GM18873 (cell line): ENCODE data around the gene SPCS2.
"Not testable (repeated sequence)": the region's sequence is repeated elsewhere in the genome, so short reads cannot be mapped to it uniquely, and the experiment has no call there.

ENCODE experiments used
- ATAC-seq: cut with Tn5 transposase; IDR thresholded peaks from one replicate; pipeline ENCODE4 v1.9.1; 2021; ENCODE audit warnings: mild to moderate bottlenecking, moderate library complexity, moderate number of reproducible peaks; ENCODE audit not compliant: unreplicated experiment, low FRiP score

The SPCS2 gene

GRCh38 chr11:74948546-74948897 lies 544 bp upstream of the SPCS2 start:
- peak; percentile 3 for ATAC-seq

DNA sequence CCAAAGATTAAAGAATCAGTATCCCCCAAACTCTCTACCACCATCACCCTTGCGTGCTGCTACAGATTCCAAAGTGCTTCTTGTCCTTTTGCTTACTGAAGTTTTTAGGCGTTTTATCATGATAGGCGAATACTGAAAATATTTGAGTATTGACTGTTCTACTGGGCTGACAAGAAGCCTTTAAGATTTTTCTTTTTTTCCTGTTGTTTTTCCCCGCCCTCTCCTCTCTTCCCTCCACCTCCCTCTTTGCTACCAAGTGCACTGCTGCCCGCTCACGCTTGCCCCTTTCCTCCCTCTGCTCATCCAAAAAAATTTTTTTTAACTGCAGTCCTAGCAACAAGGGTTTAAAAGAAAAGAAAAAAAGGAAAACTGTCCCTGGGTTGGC lies 679 bp downstream of the SPCS2 start:
- ATAC-seq, result no peak

DNA sequence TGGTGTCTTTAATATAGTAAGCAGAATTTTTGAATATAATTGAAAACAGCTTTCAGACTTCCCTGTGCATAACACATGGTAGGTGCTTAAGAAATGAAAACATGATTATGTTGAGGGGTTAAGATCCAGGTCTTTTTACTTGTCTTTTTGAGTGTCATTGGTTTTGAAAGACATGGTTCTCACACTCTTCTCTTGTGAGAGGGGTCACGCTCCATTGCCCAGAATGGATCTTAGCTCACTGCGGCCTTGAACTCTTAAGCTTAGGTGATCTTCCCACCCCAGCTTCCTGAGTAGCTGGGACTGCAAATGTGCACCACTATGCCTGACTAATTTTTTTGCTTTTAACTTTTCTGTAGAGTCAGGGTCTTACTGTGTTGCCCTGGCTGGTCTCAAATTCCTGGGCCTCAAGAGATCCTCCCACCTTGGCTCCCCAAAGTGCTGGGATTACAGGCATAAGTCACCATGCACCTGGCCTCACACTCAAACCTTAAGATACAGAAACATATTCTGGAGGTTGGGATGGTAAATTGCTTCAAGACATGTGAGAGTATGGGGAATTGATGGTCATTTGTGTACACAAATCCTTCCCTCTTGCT lies 1.4 kb downstream of the SPCS2 start:
- no peak for ATAC-seq

GRCh38 chr11:74951226-74951625 lies 2.2 kb downstream of the SPCS2 start:
- ATAC-seq, result no peak

DNA sequence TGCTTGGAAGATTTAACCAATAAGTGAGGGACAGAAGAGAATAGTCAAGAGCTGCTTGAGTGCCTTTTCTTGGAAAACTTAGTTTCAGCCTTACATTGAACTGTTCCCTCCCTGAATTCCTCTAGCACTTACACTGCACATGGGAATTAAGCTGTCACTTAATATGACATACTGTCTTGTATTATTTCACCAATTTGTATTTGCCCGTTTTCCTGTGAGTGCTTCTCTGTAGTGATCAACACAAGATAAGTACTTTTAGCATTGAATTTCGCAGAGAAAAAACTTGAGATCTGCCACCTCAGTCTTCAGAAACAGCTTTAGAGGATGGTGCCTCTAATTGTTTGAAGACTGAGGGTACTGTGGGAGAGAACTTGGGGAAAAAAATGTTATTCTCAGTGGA lies 3.7 kb downstream of the SPCS2 start:
- no peak for ATAC-seq

GRCh38 chr11:74953451-74953850 lies 4.4 kb downstream of the SPCS2 start:
- ATAC-seq, result no peak

GRCh38 chr11:74954199-74954598 lies 5.1 kb downstream of the SPCS2 start:
- ATAC-seq, result no peak

DNA sequence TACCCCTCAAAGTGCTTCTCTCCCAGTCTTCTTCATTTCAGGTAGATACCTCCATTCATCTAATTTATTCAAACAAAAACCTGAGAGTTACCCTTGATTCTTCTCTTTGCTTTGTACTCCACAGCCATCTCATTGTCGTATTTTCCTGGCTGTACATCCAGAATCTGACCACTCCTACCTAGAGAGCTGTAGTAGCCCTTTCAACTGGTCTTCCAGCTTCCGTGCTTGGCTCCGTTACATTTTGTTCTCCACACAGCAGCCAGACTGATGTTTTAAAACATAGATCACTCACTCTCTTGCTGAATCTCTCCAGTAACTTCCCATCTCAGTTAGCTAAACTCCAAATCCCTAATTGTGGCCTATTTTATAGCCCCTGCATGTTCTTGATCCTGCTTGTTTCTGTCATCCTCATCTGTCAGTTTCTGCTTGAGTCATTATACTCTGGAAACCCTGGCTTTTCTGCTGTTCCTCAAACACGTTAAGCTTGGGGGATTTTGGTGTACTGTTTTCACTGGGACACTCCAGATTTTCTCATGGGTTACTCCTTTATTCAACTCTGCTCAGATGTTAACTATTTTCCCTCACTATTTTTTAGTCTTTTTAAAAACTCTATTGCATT lies 7.4 kb downstream of the SPCS2 start:
- ATAC-seq, result no peak

DNA sequence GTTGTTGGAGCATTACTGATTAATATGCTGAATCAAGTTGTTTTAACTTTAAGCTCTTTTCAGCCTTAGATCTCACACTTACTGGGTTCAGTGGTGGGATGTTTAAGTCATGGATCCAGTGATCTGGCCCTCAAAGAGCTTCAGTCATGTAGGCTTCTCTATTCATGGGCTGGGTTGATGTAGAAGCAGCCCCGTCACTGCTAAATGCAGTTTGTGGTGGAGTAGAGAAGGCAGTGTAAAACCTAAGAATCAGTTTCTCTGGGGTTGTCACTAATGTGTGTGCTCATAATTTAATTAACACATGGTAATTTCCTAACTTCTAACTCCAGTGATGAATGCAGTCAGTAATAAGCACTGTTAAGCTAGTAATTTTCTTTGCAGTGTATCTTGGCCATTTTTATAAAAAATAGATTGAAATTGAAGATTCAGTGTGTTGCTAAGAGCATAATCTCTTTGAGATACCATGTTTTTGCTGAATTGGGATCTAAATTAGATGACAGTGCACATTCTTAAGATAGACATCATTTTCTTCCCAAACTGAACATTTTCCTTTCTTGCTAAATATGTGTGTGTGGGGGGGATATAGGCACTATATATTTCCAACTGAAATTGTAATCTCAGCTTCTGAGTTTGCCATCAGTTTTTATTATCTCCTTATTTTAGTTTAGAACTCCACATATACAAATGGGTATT lies 9.0 kb downstream of the SPCS2 start:
- no peak for ATAC-seq

DNA sequence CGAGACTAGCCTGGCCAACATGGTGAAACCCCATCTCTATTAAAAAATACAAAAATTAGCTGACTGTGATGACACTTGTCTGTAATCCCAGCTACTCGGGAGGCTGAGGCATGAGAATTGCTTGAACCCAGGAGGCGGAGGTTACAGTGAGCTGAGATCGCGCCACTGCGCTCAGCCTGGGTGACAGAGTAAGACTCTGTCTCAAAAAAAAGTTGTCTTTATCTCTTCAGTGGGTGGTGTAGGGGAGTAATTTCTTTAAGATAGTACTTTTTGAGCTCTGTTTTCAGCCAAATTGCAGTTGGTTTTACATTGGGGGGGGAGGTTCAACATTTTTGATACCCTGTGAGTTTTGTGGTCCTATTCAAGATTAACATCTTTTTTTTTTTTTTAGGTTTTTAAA lies 11.1 kb downstream of the SPCS2 start:
- not testable (repeated sequence) for ATAC-seq

GRCh38 chr11:74966651-74967050 lies 17.6 kb downstream of the SPCS2 start:
- no peak for ATAC-seq

GRCh38 chr11:74970852-74971395 lies 21.9 kb downstream of the SPCS2 start:
- ATAC-seq, result no peak

DNA sequence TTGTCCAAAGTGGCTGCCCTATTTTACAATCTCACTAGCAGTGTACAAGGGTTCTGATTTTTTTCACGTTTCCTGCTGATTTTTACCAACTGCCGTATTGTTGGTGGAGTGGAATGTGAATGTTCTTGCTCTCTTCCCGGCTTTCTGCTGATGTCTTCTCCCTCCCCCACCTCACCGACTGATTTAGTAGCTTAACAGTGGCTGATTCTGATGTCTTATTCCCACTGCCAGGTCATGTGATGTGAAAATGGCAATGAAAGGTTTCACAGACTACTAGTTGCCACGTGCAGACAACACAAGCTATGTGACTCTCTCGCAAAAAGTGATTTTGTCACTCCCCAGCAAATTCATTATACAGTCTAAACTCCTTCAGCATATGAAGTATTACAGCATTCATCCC lies 22.4 kb downstream of the SPCS2 start:
- ATAC-seq, result no peak

DNA sequence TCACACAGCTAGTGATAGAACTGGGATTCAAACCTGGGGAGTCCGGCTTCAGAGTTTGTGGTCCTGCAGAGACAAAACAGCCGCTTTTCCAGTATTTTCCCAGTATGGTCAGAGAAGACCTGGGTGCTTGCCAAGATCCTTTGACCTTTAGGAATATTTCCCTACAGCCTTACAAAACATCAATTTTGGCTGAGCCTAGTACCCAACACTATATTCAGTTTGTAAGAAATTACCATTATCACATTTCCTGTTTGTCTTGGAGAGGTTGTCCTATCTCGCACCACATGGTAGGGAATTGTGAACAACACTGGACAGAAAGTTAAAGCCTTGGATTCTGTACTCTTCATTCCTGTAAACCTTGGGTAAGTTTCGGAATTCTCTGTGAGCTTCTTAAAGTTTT lies 29.0 kb downstream of the SPCS2 start:
- no peak for ATAC-seq

DNA sequence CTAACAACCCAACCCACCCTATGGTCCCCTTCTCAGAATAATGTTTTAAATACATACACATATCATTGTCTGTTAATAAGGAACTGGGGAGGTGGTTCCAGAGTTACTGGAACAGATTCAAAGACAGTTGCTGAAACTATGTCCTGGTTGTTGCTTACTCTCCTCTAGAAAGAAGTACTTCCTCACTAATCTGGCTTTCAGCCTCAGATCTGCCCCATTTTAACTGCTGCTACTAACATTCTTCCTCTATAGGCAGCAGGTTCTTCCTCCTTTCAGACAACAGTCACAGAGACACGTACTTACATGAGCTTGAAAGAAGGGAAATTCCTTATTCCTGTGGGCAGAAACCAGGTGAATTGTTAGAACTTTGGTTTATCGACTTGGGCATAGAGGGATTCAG lies 31.6 kb downstream of the SPCS2 start:
- ATAC-seq, result no peak

DNA sequence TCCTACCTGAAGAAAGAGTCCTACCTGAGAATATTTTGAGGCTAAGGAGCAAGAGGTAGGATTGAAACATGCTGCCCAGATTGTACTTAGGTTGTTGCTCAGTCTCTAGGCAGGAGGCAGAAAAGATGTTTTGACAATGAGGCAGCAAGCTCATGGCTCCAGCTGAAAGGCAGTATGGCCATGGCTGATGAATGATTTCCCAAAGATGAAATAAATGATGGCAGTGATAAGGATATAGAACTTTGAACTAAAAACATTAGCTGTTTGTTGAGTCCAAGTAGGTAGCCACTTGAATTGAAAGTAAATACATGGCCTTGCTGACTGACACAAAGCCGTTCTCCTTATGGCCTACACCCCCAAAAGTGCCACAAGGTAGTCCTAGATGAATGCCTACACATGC lies 32.8 kb downstream of the SPCS2 start:
- no peak for ATAC-seq

GRCh38 chr11:74984070-74984469 lies 35.0 kb downstream of the SPCS2 start:
- ATAC-seq, result no peak

- no peak for ATAC-seq
These were observed 35.7 kb downstream of the SPCS2 start for GRCh38 chr11:74984730-74985129.

GRCh38 chr11:74988541-74989259 lies 39.6 kb downstream of the SPCS2 start, which contains the start of gene NEU3:
NEU3 (plus strand) TSS chr11:74988933; CDS start chr11:74989061, 128 bp downstream.
- peak; percentile 78 for ATAC-seq

- ATAC-seq, result peak; percentile 6
These were observed 40.2 kb downstream of the SPCS2 start for GRCh38 chr11:74989260-74989638.

GRCh38 chr11:74990150-74990549 lies 41.1 kb downstream of the SPCS2 start:
- ATAC-seq, result not testable (repeated sequence)
